ENCODE measurements around the gene PSIP1.

- no peak for TF ChIP-seq CTCF (optimal IDR thresholded peaks at IDR 0.05 in 1 of 3, IDR thresholded peaks at IDR 0.05 in 1 of 3, conservative IDR thresholded peaks at IDR 0.05 in 1 of 3; ENCODE audit: extremely low read depth in 1 of 3, insufficient read depth in 2 of 3, low read length in 3 of 3)
- no peak for TF ChIP-seq EZH2 (IDR thresholded peaks at IDR 0.05; ENCODE audit: low read length)
Observed at GRCh38 chr9:15541872-15542271, 31.1 kb upstream of the PSIP1 start.
